GM19455 (cell line): ENCODE measurements around the gene TAF4.

Experiments used
- ATAC-seq: cut with Tn5 transposase; IDR thresholded peaks from one replicate; pipeline ENCODE4 v1.9.1; 2021; ENCODE audit not compliant: unreplicated experiment

The TAF4 gene

DNA sequence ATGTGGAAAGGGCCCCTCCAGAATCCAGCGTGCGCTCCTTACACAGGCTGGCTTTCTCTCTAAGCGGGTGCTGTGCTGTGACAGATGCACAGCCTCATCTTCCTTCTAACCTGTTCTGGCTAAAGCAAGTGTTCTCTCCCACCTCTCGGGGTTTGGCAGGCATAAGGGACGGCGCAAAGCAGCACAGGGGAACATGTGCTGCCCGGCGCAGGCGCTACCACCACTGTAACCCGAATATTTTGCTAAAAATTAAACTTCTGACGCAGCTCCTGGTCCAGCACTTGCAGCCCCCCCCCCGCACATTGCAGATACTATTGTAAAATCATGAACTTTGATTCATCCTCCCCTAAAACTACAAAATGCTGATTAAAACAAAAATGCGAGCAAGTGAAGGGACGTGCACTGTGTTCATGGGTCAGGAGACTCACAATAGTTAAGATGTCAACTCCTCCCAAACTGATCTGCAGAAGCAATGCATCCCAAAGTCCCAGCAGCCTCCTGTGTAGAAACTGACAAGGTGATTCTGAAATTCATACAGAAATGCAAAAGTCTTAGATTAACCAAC, 43.0 kb downstream of the TAF4 start:
- ATAC-seq, result no peak

DNA sequence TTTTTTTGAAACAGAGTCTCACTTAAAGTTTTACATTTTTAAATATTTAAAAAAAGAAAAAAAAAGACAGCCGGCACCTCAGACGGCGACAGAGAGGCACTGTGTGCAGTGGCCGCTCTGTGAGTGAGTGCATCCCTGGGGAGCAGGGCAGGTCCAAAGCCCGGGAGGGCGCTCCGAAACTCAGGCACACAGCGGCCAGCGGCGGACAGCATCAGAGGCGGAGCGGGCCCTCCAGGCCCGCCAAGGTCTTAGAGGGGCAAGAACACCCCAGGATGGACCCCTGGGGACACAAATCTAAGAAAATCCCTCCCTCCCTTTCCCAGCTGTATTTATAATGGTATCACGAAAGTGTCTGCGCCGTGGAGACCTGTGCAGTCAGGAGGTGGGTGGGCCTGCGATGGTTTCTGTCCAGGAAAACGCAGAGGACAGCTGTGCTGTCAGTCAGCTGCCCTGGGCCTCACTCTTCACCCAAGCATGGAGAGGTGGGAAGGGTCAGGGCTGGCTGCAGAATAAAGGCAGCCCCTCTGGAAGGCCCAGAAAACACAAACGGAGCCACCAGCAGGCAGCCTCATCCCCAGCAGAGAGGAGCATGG, 43.8 kb downstream of the TAF4 start:
- ATAC-seq, result no peak

DNA sequence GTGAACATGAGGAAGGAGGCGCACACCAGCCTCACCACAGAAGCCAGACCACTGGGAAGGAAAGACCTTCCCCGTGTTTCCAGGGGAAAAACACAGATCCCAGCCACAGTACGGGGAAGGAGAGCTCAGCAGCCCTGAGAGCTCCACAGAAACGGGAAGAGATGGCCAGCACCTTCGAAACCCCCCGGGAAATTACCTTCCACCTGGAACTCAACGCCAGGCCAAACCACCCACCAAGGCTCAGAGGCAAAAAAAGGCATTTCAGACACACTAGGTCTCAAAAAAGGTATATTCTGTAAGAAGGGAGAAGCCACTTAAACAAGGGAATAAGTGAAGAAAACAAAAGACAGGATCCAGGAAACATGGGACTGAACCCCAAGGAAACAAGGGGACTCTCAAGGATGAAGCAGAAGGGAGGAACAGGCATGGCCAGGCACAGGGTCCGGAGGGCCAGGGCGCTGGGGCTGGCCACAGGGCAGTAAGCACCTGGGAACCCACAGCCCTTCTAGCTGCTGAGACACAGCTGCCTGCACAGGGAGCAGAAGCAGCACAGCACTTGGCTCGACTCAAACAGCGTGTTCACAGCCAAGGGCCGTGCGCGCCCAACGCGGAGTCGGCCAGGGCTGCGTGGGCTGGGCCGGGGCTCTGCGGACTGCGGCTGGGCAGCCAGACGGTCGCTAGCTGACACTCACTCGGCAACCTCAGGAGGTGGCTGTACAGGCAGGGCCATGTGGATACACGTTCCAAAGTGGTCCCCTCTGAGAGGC, 44.6 kb downstream of the TAF4 start:
- ATAC-seq, result no peak

DNA sequence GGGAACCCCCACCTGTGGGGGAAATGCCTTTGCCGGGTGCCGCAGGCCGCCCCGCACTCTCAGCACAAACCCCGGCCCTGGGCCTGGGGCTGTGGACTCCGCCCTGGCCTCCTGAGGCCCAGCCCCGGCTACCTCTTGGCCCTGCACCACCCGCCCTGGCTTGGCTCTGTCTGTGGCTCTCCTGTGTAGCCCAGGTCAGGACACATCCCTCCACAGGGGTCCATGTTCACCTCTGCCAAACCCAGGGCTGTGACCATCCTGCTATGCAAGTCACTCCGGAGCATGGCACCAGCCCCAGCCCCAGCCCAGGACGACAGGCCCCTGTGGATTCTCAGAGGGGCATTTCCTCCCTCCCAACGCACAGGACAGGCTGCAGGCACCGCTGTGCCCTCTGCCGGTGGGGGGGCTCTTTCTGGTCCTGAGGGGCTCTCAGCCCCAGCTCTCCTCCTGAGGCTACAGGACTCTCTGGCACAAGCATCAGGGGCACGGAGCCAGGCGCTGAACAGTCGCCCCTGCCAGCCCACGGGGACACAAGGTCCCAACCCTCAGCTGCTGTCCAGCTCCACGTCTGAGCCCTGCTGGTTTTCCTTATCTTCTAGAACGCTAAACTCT, 45.7 kb downstream of the TAF4 start:
- no peak for ATAC-seq

DNA sequence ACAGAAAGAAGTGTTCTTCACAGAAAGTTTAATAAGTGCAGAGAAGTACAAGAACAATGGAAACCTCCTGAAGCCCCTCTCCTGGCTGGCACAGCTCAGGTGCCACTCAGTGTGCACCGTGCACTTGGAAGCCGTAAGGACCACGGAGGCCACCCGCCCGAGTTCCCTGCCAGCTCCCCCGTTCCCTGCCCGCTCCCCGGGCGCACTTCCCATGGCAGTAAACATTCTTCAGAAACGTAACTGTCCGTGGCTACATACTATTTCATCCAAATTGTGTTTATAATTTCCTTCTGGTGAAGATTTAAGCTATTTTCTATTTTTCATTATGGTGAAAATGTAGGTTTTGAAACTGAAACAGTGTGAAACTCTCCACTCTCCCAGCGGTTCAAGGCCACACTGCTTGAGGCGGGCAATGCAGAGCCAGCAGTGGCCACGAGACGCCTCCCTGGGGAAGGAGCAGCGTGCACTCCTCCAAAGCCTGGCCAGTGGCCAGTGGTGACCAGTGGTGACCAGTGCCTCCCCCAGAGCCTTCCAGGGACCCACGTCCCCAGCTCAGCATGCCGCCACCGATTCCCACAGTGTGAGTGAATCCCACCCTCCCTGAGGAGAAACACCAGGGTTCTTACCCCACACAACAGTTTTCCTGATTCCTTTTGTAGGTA, 46.4 kb downstream of the TAF4 start:
- no peak for ATAC-seq

DNA sequence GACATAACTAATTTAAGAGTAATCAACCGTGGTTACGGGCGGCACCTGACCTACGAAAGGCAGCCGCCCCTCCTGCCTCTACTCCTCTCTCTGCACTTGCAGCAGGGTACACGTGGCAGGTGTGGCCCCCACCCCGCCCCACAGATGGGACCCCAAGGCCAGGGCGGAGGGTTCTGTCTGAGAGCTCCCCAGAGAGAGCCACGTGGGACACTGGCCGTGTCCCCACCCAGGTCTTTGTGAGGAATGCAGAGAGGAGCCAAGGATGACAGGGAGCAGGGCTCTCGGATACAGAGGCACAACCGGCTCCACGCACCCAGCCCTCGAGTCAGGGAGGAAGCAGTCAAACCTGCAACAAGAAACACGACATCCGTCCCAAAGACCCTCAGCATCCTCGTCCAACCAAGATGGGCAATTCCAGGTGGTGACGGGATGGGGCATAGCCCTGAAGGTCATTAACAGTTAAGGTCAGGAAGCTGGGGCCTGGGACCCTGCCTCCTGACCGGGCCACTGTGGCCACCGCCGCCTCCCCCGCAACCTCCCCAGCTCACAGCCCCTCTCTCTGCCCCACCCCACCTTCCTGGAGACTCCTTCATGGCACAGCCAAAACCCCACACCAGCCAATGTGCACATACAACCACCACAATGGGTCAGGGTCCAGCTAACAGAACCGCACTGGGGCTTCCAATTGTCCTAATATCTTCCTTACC, 47.1 kb downstream of the TAF4 start:
- ATAC-seq, result no peak

DNA sequence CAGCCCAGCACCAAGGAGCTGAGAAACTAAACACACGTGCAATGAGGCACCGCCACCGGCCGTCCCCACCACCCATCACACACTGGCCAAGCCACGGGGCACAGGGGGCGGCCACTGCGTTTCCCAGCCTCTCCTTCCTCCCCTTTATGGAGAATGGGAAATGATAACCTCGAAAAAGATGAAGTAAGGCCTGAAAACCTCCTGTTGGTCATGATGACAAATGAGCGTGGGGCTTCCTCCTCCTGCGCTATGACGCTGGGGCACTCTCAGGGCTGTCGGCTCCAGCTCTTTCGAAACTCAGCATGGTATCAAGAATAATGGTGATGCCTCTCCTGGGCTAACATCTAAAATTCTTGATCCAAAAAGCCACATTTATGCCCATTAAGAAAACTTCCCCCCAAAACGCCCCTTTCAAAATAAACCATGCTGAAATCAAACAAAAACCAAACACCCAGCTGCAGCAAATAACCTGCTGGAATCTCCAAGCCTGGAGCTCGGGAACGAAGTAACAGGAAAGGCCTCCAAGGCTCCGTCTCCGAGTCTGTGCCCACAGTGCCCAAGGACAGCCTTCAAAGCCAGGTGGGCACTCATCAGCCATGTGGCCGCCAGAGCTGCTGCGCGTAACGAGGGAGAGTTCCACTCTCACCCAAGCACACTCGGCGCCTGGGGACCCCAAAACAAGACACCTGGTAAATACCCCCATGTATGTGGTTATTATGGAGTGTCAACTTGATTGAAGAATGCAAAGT, 50.0 kb downstream of the TAF4 start:
- ATAC-seq, result no peak

DNA sequence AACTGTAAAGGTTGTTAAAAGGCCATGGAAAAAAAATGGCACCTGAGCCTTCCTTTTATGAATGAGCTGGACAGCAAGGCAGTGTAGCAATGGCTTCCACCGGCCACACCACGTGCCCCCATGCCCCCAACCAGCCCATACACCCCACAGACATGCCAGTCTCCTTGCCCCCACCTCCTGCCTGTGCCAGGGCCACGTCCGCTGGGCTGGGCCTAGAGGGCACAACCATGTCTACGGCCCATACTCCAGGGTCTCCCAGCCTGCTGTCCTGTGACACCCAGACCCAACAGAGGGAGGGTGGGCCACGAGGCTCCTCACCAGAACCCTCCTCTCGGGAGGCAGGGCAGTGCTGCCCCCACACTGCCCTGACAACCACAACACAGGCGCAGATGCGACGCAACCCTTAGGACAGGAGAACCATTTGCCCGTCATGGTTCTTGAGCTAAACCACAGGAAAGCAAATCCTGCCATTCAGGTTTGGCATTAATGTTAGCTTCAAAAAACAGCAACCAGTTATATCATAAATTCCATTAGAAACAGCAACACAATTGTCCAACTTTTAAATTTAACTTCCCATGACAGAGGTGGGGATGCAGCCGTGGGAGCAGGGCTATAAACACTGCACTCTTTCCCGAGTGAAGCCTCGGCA, 50.7 kb downstream of the TAF4 start:
- ATAC-seq, result no peak

DNA sequence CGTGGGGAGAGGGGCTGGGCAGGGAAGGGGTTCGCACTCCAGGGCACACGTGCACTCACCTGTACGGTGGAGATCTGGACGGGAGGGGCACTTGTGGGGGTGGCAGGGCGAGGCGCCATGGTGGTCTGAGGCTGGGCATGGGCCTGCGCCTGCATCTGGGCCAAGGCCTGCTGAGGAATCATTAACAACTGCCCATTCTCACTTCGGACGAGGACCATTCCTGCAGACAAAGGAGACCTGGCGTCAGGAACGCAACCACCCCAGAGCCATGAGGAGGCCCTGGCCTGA, 51.2 kb downstream of the TAF4 start:
- no peak for ATAC-seq

DNA sequence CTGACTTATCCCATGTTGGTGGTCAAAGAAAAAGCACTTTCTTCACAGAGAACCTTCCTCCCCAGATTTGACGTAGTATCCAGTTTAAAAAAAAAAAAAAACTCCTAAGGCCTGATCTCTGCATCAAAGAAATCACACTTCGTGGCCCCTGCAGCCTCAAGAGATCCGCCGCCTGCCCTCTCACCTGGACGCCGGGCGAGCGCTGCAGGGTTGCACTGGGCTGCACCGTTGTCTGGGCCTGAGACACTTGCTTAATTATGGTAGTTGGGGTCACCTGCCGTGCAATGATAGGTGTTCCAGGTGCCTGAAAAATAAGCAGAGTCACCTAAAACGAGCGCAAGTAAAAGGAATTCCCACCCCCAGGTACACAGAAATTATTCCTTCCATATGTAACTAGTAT, 53.0 kb downstream of the TAF4 start:
- ATAC-seq, result no peak

DNA sequence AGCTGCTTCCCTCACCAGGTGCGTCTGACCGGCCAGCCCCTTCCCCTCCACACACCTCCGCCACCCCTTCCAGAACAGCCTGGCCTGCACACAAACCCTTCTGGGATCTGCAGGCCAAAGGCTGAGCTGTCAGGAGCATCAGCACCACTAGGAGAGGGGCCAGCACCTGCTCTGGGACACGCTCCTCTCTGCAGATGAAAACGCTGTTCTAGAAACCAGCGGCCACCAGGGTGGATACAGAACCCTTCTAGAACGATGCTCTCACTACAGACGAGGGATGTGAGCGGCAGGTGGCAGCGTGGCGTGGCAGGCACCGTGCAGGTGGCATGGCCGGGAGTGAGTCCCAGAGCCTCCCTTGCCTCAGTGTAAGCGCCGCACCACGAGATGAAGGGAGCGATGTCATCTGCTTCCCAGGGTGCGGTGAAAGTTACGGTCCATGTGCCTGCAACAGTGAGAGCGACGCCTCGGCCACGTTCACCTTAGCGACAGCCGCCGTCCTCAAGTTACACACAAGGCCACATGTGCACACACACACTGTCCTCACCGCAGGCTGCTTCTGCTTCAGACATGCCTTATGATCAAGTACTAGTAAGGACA, 53.6 kb downstream of the TAF4 start:
- ATAC-seq, result no peak

DNA sequence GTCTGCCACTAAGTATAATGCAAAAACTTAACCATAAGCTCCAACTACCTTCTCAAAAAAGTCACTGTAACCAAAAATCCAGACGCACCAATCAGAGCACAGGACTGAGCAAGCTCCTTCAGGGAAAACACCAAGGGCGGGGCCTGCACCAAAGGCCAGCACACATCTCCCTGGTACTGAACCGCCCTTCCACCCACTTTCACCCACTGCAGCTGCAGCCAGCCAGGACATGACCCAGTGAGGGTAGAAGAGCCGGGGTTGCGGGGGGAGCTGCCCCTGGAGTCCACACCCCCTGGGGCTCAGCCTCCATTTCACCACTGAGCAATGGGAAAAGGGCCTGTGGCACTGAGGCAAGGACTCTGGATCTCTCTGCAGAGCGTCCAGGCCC, 54.3 kb downstream of the TAF4 start:
- no peak for ATAC-seq

DNA sequence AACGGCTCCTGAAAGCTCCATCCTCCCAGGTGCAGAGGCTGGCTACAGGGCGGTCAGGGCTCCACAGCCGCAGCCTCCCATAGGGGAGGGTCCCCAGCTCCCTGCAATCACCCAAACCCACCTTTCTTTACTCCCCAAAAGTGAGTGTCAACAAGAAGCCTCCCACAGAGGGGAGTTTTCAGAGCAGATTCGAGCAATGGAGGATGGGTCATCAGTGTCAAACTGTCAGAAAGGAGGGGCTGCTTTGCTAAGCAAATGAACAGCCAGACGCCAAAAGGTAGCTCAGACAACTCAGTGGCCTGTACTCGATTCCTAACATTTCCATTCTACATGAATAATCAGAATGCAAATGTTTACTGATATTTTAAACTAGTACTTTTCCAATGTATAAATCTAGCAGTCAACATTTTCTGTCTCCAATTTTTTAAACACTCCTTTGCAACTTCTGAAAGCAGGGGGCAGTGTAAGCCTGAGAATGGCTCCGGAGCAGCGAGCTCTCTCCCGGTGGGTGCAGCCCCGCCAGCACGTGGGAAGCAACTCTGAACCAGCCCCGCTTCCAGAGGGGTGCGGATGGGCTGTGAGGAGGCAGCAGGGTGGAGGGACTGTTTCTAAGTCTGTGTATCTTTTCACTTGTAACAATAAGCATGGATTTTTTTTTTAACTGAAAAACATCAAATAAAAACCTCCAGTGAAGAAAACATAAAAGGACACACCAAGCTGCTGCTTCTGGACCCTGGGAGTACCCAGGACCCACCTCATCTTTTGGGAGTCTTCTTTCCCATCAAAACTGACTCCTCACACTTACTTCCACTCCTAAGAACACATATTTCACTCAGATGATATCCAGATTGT, 54.9 kb downstream of the TAF4 start:
- ATAC-seq, result no peak

DNA sequence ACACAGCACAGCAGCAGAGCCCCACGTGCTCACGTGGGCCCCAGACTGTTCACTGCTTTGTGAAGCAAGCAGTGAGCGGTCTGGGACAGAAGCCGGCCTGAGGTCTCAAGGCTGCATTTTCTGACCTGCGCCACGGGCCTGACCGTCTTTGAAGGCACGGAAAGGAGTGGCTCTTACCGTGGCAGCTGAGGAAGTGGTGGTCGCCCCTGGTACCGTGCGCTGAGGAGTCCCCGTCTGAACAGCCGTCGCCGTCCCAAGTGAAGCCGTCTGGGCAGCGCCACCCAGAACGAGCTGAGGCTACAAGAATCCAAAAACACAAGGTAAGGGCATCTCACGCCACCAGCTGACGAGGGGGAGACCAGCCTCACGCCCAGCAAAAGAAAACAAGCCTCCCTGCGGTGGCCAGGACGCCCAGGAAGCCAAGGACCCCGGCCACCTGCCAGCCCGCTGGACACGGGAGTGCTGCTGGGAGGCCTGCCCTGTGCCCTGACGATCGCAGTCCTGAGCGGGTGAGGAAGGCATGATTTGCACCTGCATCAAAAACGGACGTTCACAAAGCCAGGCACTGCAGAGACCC, 55.7 kb downstream of the TAF4 start:
- no peak for ATAC-seq

DNA sequence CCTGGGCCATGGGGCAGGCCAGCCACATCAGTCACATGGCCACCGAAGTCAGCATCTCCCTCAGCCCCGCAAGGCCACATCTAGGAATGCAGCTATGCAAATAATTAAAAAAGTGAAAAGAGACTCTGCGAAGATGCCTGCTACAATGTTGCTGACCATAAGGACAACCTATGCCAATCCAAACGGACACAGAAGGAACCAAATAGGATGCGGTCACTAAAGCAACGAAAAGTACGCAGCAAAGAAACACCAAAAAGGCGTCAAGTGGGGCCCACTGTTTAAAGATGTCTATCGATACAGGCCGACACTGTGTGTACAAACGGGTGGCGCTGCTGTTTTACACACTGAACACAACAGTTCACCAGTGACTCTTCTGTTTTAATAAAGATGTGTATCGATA, 56.4 kb downstream of the TAF4 start:
- no peak for ATAC-seq

DNA sequence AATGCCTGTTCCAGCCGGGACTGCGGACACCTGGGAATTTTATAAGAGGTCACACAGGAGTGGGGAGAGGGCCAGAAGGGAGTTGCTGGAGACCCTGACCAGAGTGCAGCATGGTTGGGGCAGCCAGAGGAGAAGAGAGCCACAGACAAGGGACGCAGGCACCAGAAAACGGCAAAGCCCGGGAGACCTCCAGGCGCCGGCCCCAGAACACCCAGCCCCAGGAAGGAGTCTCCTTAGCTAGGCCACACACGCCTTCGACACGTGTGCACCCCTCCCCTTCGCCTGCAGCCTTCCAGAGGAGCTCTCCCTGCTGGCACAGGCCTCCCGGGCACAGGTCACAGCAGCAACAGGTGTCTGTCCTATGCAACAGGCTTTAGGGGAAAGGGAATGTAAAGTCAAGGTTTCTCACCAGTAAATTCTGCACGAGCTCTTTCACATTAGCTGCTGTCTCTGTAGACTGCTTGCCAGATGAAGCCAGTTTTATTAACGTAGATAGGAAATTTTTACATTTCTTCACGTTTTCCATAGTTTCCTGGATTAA, 57.0 kb downstream of the TAF4 start:
- no peak for ATAC-seq

DNA sequence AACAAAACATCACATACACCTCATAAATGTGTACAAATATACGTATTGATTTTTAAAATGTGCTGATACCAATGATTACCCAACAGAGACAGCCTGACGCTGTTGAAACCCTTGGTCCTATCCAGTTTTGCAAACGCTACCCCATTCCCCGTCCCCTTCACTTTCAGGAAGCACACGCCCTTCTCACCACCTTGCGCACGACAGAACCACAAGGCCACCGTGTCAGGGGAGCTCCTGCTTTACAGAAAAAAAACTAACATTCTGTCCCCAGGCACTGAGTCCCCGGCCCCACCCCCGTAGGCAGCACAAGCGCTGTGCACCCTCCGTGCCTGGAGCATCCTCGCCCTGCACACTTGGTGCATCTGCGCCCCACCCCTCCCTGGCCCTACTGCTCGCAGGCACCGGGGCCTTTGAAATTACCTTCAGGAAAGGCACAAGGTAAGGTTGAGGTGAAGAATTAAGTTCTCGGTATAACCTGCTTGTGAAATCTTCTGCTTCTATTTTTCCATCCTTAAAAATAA, 58.5 kb downstream of the TAF4 start:
- ATAC-seq, result no peak

DNA sequence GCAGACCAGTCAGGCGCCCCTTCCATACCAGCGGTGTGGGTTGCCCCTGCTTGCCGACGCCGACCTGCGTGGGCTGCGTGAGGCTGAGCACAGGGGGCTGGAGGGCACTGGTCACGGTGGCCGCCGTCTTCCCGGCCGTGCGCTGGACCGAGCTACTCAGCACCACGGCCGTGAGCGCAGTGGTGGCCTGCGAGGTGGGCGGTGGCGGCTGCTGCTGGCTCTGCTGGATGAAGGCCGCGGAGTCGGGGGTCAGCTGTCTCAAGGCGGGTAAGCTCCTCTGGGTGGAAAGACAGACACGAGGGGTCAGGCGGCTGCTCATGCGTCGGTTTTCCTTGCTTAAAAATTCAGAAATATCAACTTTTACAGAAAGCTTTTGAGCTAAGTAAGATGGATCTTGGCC, 59.2 kb downstream of the TAF4 start:
- ATAC-seq, result no peak
